ENCODE results near the gene HLA-DRB1.
"Not testable (repeated sequence)": the region's sequence is repeated elsewhere in the genome, so short reads cannot be mapped to it uniquely, and the experiment has no call there.

Gene HLA-DRB1

DNA sequence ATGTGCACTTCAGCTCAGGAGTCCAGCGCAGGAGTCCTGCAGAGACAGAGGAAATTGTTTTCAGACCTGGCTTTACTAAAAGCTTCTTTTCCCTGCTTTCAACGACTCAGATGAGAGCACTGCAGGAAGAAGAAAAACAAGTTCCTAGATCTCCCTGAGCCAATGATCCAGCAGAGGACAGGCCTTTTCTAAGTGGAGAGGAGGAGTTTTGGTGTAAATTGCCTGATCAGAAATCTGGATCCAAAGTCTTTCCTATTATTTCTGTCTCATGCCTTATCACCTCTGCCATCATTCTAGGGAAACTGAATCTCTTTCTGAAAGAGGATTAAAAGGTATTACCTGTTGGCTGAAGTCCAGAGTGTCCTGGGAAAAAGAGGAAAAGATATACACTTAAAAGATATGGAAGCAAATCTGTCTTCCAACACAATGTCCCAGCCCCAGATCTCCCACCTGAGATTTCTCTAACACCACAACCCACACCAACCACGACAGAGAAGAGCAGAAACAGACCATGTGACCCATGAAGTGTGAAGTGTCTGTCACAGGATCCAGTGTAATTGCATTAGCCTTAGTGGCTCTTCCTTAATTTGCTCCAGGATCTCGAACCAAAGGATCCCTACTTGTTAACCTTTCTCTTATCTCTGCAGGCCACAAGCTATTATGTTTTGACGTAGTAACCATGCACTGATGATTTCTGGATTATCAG is 36.5 kb downstream of the HLA-DRB1 start:
- H3K4me3 ChIP-seq (ENCODE audit: low read depth, low read length), result no peak overlapping the region
- DNase-seq (ENCODE audit: low read depth, low spot score), result no peak
- TF ChIP-seq, protein P1, sequence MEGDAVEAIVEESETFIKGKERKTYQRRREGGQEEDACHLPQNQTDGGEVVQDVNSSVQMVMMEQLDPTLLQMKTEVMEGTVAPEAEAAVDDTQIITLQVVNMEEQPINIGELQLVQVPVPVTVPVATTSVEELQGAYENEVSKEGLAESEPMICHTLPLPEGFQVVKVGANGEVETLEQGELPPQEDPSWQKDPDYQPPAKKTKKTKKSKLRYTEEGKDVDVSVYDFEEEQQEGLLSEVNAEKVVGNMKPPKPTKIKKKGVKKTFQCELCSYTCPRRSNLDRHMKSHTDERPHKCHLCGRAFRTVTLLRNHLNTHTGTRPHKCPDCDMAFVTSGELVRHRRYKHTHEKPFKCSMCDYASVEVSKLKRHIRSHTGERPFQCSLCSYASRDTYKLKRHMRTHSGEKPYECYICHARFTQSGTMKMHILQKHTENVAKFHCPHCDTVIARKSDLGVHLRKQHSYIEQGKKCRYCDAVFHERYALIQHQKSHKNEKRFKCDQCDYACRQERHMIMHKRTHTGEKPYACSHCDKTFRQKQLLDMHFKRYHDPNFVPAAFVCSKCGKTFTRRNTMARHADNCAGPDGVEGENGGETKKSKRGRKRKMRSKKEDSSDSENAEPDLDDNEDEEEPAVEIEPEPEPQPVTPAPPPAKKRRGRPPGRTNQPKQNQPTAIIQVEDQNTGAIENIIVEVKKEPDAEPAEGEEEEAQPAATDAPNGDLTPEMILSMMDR (IDR thresholded peaks at IDR 0.05; ENCODE audit: low read depth, low read length), result no peak
- in situ Hi-C loops (cut with HindIII; ENCODE audit: low sequenced_read_pairs), result no loop called here

DNA sequence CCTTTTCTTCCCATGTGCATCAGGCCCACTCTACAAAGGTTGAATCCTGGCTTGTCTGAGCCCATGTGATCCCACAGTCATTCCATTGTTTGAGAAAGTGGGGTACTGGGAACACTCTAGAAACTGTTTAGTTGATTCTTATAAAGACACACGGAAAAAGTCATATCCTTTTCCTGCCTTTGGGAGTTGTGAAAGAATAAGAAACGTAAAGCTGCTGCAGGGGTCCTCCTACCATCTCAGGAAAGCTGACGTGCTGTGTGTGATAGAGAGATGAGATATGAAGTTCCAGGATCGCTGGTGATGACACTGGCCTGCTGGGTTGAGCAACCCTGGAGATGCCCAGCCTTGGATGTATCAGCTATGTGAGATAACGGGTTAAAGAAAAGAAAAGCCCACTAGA is 38.2 kb downstream of the HLA-DRB1 start:
- no peak overlapping the region for H3K4me3 ChIP-seq (ENCODE audit: low read depth, low read length)
- TF ChIP-seq, protein P1 (IDR thresholded peaks at IDR 0.05; ENCODE audit: low read depth, low read length), result no peak
- in situ Hi-C loops (cut with HindIII; ENCODE audit: low sequenced_read_pairs), result no loop called here
- DNase-seq (ENCODE audit: low read depth, low spot score), result no peak

DNA sequence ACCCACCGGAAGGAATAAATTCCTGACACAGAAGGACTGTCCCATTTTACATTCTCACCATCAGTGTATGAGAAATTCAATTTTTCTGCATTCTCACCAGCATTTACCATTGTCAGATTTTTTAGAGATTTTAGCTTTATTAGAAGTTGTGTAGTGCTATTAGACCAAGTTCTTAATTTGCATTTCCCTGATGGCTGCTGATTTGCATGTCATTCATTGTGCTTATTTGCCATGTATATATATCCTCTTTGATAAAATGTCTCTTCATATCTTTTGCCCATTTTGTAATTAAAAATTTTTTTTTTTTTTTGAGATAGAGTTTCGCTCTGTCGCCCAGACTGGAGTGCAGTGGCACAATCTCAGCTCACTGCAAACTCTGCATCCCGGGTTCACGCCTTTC is 49.8 kb downstream of the HLA-DRB1 start:
- H3K4me3 ChIP-seq (ENCODE audit: low read depth, low read length), result no peak overlapping the region
- in situ Hi-C loops (cut with HindIII; ENCODE audit: low sequenced_read_pairs), result no loop called here
- TF ChIP-seq, protein P1 (IDR thresholded peaks at IDR 0.05; ENCODE audit: low read depth, low read length), result no peak
- DNase-seq (ENCODE audit: low read depth, low spot score), result no peak

DNA sequence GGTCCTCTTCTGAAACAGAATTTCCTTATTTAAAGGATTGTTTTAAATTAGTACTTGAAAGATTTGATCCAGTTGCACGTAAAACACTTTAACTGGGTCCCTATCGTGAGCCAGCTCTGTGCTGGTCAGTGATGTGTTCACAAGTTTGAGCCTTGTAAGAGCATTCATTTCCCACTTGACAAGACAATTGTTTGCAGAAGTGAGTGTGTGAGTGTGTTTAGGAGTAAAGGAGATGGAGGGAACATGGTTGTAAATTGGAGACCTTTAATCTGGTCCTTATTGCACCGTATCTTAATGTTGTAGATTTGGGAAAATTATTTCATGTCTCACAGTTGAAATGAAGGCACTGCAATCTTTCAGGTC is 59.2 kb downstream of the HLA-DRB1 start:
- DNase-seq (ENCODE audit: low read depth, low spot score); H3K4me3 ChIP-seq (ENCODE audit: low read depth, low read length); in situ Hi-C loops (cut with HindIII; ENCODE audit: low sequenced_read_pairs): not testable (repeated sequence)

DNA sequence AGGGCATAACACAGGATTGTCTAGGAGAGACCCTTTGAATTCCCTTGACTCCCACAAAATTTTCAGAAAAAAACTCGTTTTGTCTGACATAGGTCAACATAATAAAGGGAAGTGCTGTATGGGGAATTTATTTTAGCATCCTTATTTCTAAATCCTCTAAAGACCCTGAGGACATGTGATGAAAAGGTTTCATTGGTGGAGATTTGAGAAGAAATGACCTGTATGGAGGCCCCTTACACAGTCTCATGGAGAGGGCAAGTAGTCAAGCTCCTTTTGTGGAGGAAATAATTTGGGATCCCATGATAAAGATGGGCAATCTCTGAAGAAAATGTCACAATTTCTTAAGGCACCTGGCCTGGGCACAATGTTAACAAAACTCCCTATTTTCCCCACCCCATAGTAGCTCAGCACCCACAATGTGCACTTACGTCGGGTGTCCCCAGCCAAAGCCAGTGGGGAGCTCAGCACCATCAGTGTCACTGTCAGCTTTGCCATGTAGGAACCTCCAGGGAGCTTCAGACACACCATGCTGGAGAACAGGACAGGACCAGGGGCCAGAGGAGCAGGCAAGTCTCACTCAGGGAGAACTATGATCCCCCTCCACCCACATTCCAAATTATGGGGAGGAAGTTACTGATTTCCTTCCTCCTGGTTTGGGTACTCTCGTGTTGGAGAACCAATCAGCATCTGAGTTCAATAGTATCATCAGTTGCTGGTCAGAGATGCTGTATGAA is 59.8 kb downstream of the HLA-DRB1 start, which contains the start of gene HLA-DRB5:
Gene HLA-DRB5, minus strand, starts transcription at position 591 of the 734 bp plus-strand sequence. Its CDS starts 63 bp downstream, at position 528.
- no peak within 1 kb of the TSS for H3K4me3 ChIP-seq (ENCODE audit: low read depth, low read length)
- DNase-seq (ENCODE audit: low read depth, low spot score), result no peak
- in situ Hi-C loops (cut with HindIII; ENCODE audit: low sequenced_read_pairs), result no loop called here
- TF ChIP-seq, protein P1 (IDR thresholded peaks at IDR 0.05; ENCODE audit: low read depth, low read length), result no peak

All from astrocyte of the spinal cord (primary cell).